Endothelial cell of umbilical vein (primary cell): ENCODE data around the gene SLC12A1. TPM values are rescaled to one million over a fixed set of nuclear protein-coding genes. Genes with fewer than 3 reads are reported as not detected.

ENCODE experiments used
- BruUV-seq: library from RNA; stranded (reverse); fragments of 400-500 nt; replicated peaks from 2 replicates; lab custom pipeline; 2021; lab: Mats Ljungman, UMichigan
- CTCF ChIA-PET: fragments of 300-600, 350-600 bp; sonication (Branson Sonifier 250); formaldehyde crosslinking; loops from one replicate; lab custom pipeline; 2021; ENCODE audit warnings: antibody characterized with exemption, inconsistent platforms; lab: Charles Lee
- POLR2A ChIA-PET: fragments of 300-600, 350-600 bp; sonication (Branson Sonifier 250); formaldehyde crosslinking; loops from one replicate; lab custom pipeline; 2021; ENCODE audit warnings: antibody characterized with exemption, inconsistent platforms; lab: Charles Lee
- DNase-seq: peaks from one replicate; pipeline ENCODE4 v3.0.0-alpha.2; 2011; ENCODE audit warnings: low read depth, low spot score
- FAIRE-seq: peaks from 2 replicates; lab custom pipeline; 2011; peaks lifted over from hg19 to GRCh38; lab: Jason Lieb, UNC
- H2AFZ ChIP-seq: 2 replicates; pipeline ENCODE4 v1.6.0; 2012; ENCODE audit warnings: low read depth, low read length, control low read depth, inconsistent platforms
- H3K27ac ChIP-seq: 2 replicates; pipeline ENCODE4 v1.5.1; 2011; ENCODE audit warnings: low read depth, mild to moderate bottlenecking, control low read depth, low read length, moderate library complexity; ENCODE audit not compliant: insufficient read depth
- H3K27me3 ChIP-seq, 2 experiments: 2 replicates each; pipeline versions ENCODE4 v1.6.0 to v1.6.1; 2011; ENCODE audit warnings: low read length in 2 of 2, mixed read lengths in 1 of 2; ENCODE audit not compliant: control insufficient read depth in 2 of 2, insufficient read depth in 2 of 2
- H3K36me3 ChIP-seq, 2 experiments: 2 replicates in 1 of 2; 3 replicates in 1 of 2; pipeline ENCODE4 v1.5.1; 2011; ENCODE audit warnings: low read length in 2 of 2, mild to moderate bottlenecking in 1 of 2, moderate library complexity in 1 of 2; ENCODE audit not compliant: control insufficient read depth in 2 of 2, insufficient read depth in 2 of 2; ENCODE audit errors: extremely low read depth in 1 of 2
- H3K4me1 ChIP-seq: 3 replicates; pipeline ENCODE4 v1.5.1; 2011; ENCODE audit warnings: mild to moderate bottlenecking, low read length; ENCODE audit not compliant: control insufficient read depth, insufficient read depth; ENCODE audit errors: extremely low read depth
- H3K4me2 ChIP-seq: 2 replicates; pipeline ENCODE4 v1.6.1; 2011; ENCODE audit warnings: low read length, control low read depth, mixed read lengths; ENCODE audit not compliant: insufficient read depth
- H3K4me3 ChIP-seq, 3 experiments: fragments of 200-600 bp in 1 of 3; sonication (generic), shearing (Covaris generic) in 1 of 3; replicated peaks in 1 of 3; 2 replicates each; pipeline ENCODE4 v1.5.1; 2011 to 2016; ENCODE audit warnings: control low read depth in 3 of 3, low read length in 3 of 3, mild to moderate bottlenecking in 2 of 3, inconsistent platforms in 1 of 3, low read depth in 1 of 3, moderate library complexity in 1 of 3; ENCODE audit not compliant: insufficient read depth in 1 of 3
- H3K79me2 ChIP-seq: 2 replicates; pipeline ENCODE4 v1.6.0; 2012; ENCODE audit warnings: low read length, inconsistent platforms; ENCODE audit not compliant: control insufficient read depth, insufficient read depth
- H3K9ac ChIP-seq: replicated peaks from 2 replicates; pipeline ENCODE3; 2011; ENCODE audit warnings: low read length, control low read depth; ENCODE audit not compliant: insufficient read depth; ENCODE audit errors: extremely low read depth
- H3K9me1 ChIP-seq: replicated peaks from 3 replicates; pipeline ENCODE4 v1.6.0; 2011; ENCODE audit warnings: mild to moderate bottlenecking, low read length; ENCODE audit not compliant: control insufficient read depth, insufficient read depth; ENCODE audit errors: extremely low read depth
- H3K9me3 ChIP-seq: replicated peaks from 2 replicates; pipeline ENCODE4 v1.5.1; 2012; ENCODE audit warnings: low read length, inconsistent platforms; ENCODE audit not compliant: control insufficient read depth, insufficient read depth
- H4K20me1 ChIP-seq: replicated peaks from 2 replicates; pipeline ENCODE3; 2011; ENCODE audit warnings: mild to moderate bottlenecking, low read length; ENCODE audit not compliant: control insufficient read depth, insufficient read depth; ENCODE audit errors: extremely low read depth
- EZH2 ChIP-seq: IDR thresholded peaks from 2 replicates; pipeline ENCODE4 v1.6.1; 2012; ENCODE audit warnings: borderline replicate concordance, low read depth, mild to moderate bottlenecking, moderate library complexity, low read length, inconsistent platforms; ENCODE audit not compliant: severe bottlenecking
- FOS ChIP-seq: IDR thresholded peaks from 2 replicates; pipeline ENCODE4 v1.6.1; 2011; ENCODE audit warnings: mild to moderate bottlenecking, low read length, moderate library complexity, borderline replicate concordance; ENCODE audit not compliant: insufficient read depth
- GATA2 ChIP-seq: IDR thresholded peaks from 2 replicates; pipeline ENCODE4 v1.7.0; 2011; ENCODE audit warnings: low read depth, mild to moderate bottlenecking, moderate library complexity, mixed read lengths, low read length; ENCODE audit not compliant: insufficient read length, insufficient read depth
- JUN ChIP-seq: IDR thresholded peaks from 2 replicates; pipeline ENCODE4 v1.6.1; 2011; ENCODE audit warnings: borderline replicate concordance, low read depth; ENCODE audit not compliant: insufficient read length, insufficient read depth
- MYC ChIP-seq: IDR thresholded peaks from one replicate; pipeline ENCODE4 v1.6.1; 2011; ENCODE audit warnings: mild to moderate bottlenecking, low read depth, low read length
- POLR2A ChIP-seq: IDR thresholded peaks from 2 replicates; pipeline ENCODE4 v1.6.1; 2012; ENCODE audit warnings: low read depth, mild to moderate bottlenecking, control low read depth, low read length
- POLR2AphosphoS5 ChIP-seq: IDR thresholded peaks from 2 replicates; pipeline ENCODE4 v1.6.1; 2012; ENCODE audit warnings: low read depth, mild to moderate bottlenecking, control low read depth, low read length, moderate library complexity; ENCODE audit not compliant: insufficient read depth
- dilution Hi-C: fragments of 300-500 bp; cut with MboI; formaldehyde crosslinking; loops from one replicate; pipeline ENCODE4 v1.15.0; 2019; ENCODE audit warnings: low sequenced_read_pairs; ENCODE audit not compliant: extremely low pct_ligation_motif_present
- intact Hi-C: fragments of 100-400 bp; cut with micrococcal nuclease; formaldehyde crosslinking; loops from one replicate; pipeline ENCODE4 v1.10.0; 2022
- polyA plus RNA-seq, 4 experiments: library from polyadenylated mRNA; depleted of rRNA in 3 of 4; stranded (reverse) in 3 of 4; unstranded in 1 of 4; fragments of >200 nt; gene quantifications; 2 replicates each; pipeline versions ENCODE4 v1.2.1 to v1.2.3, GENCODE V29; 2011 to 2012; ENCODE audit warnings: missing spikeins in 1 of 4
- total RNA-seq: library from RNA; stranded (reverse); gene quantifications from 2 replicates; pipeline ENCODE4 v1.2.3, GENCODE V29; 2021
- TF ChIP-seq, protein P1 (sequence below): IDR thresholded peaks from 2 replicates; pipeline ENCODE4 v1.6.1; 2011; ENCODE audit not compliant: insufficient read depth, insufficient read length
- TF ChIP-seq, protein P2 (sequence below), 2 donors: IDR thresholded peaks; 1 replicate in 1 of 2; 2 replicates in 1 of 2; pipeline ENCODE4 v1.5.1; 2011; ENCODE audit warnings: low read length in 2 of 2, mild to moderate bottlenecking in 2 of 2, moderate library complexity in 2 of 2, control low read depth in 1 of 2, inconsistent platforms in 1 of 2, low read depth in 1 of 2; ENCODE audit not compliant: insufficient read depth in 1 of 2; ENCODE audit errors: extremely low read depth in 1 of 2

Gene SLC12A1
- total and polyA plus RNA-seq, 2 donors (not counting 3 experiments of a cell fraction or from before 2014, with no cell fraction given), result not detected

- Histone ChIP-seq H3K4me1 (no peaks in the 10 kb centered on the region), H3K27me3 (peaks cover 6% of the 10 kb centered on the region in 2 experiments), H2AFZ (no peak overlapping the region), H3K9me1 (no peaks in the 10 kb centered on the region), H3K9me3 (no peaks in the 10 kb centered on the region), H3K36me3 (no peaks in the 10 kb centered on the region), H3K79me2 (no peaks in the 10 kb centered on the region), H4K20me1 (no peaks in the 10 kb centered on the region), H3K27ac (no peak overlapping the region), H3K4me3 (no peak overlapping the region), H3K4me2 (no peak overlapping the region), H3K9ac (no peak overlapping the region)
- no peak for FAIRE-seq
- dilution Hi-C loops (no loop called here), intact Hi-C loops (no loop called here)
- CTCF ChIA-PET, result interaction anchor here (0.5 kb wide), 1 partner anchor 15 kb away, joined by 3 read pairs; no protein-coding TSS in a partner anchor
- POLR2A ChIA-PET, result no interaction called here
- DNase-seq, result no peak
- BruUV-seq, result no TSS peak
- TF ChIP-seq MYC (no peak), FOS (no peak), EZH2 (no peak), POLR2A (no peak), JUN (no peak), POLR2AphosphoS5 (no peak), GATA2 (no peak)
- TF ChIP-seq, protein P1, sequence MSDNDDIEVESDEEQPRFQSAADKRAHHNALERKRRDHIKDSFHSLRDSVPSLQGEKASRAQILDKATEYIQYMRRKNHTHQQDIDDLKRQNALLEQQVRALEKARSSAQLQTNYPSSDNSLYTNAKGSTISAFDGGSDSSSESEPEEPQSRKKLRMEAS, result no peak
- TF ChIP-seq, protein P2, sequence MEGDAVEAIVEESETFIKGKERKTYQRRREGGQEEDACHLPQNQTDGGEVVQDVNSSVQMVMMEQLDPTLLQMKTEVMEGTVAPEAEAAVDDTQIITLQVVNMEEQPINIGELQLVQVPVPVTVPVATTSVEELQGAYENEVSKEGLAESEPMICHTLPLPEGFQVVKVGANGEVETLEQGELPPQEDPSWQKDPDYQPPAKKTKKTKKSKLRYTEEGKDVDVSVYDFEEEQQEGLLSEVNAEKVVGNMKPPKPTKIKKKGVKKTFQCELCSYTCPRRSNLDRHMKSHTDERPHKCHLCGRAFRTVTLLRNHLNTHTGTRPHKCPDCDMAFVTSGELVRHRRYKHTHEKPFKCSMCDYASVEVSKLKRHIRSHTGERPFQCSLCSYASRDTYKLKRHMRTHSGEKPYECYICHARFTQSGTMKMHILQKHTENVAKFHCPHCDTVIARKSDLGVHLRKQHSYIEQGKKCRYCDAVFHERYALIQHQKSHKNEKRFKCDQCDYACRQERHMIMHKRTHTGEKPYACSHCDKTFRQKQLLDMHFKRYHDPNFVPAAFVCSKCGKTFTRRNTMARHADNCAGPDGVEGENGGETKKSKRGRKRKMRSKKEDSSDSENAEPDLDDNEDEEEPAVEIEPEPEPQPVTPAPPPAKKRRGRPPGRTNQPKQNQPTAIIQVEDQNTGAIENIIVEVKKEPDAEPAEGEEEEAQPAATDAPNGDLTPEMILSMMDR (IDR thresholded peaks at IDR 0.05; ENCODE audit: extremely low read depth in 1 of 2, insufficient read depth in 1 of 2, low read depth in 1 of 2, low read length in 2 of 2), result no peak
Measured at GRCh38 chr15:48318131-48318530, 112.0 kb downstream of the SLC12A1 start.
